Subcutaneous abdominal adipose tissue (tissue), 5 donors: ENCODE measurements around the gene DNAJC1.
A peak's percentile ranks its signal among the peaks of the same experiment; 100 is the strongest.

Source experiments
- H3K27ac ChIP-seq: one replicate; pipeline ENCODE4 v1.7.0; 2013; ENCODE audit warnings: low read depth, mild to moderate bottlenecking, inconsistent platforms, low read length, moderate library complexity
- H3K27me3 ChIP-seq, 5 donors: one replicate each; pipeline ENCODE4 v1.7.0; 2013; ENCODE audit warnings: low read length in 5 of 5, inconsistent platforms in 1 of 5; ENCODE audit not compliant: control insufficient read depth in 5 of 5, insufficient read depth in 4 of 5
- H3K36me3 ChIP-seq, 5 donors: one replicate each; pipeline ENCODE4 v1.7.0; 2013; ENCODE audit warnings: low read length in 5 of 5; ENCODE audit not compliant: control insufficient read depth in 5 of 5, insufficient read depth in 5 of 5
- H3K4me1 ChIP-seq, 5 donors: one replicate each; pipeline ENCODE4 v1.7.0; 2013; ENCODE audit warnings: low read length in 5 of 5, mild to moderate bottlenecking in 3 of 5, moderate library complexity in 1 of 5; ENCODE audit not compliant: control insufficient read depth in 5 of 5, insufficient read depth in 5 of 5
- H3K4me3 ChIP-seq, 5 donors: one replicate each; pipeline ENCODE4 v1.7.0; 2013; ENCODE audit warnings: low read length in 5 of 5, low read depth in 1 of 5
- H3K9ac ChIP-seq, 5 donors: one replicate each; pipeline ENCODE4 v1.7.0; 2013; ENCODE audit warnings: low read length in 5 of 5, mild to moderate bottlenecking in 4 of 5, moderate library complexity in 3 of 5
- H3K9me3 ChIP-seq, 5 donors: one replicate each; pipeline ENCODE4 v1.7.0; 2013; ENCODE audit warnings: low read length in 5 of 5; ENCODE audit not compliant: control insufficient read depth in 5 of 5
- donor health status: healthy.
- donor health status: healthy.
- donor health status: healthy.
- donor health status: healthy.
- donor health status: healthy.

DNAJC1 gene

GRCh38 chr10:21737106-21737505 lies 266.4 kb downstream of the DNAJC1 start:
- Histone ChIP-seq H3K9me3 (no peaks in the 10 kb centered on the region), H3K9ac (no peak overlapping the region), H3K4me1 (no peaks in the 10 kb centered on the region), H3K27me3 (no peaks in the 10 kb centered on the region), H3K4me3 (no peak overlapping the region), H3K36me3 (peaks cover 39 to 74% (median 60%) of the 10 kb centered on the region in 5 donors), H3K27ac (no peak overlapping the region)

- Histone ChIP-seq H3K27ac (no peak overlapping the region), H3K36me3 (peaks cover 12 to 50% (median 37%) of the 10 kb centered on the region in 5 donors), H3K4me3 (no peak overlapping the region)
These were observed 269.8 kb downstream of the DNAJC1 start for GRCh38 chr10:21733710-21734109.

GRCh38 chr10:21732067-21732772 lies 271.3 kb downstream of the DNAJC1 start:
- Histone ChIP-seq H3K36me3 (peaks cover 8 to 44% (median 31%) of the 10 kb centered on the region in 5 donors), H3K27me3 (no peaks in the 10 kb centered on the region), H3K9ac (no peak overlapping the region), H3K27ac (no peak overlapping the region), H3K4me3 (no peak overlapping the region), H3K9me3 (no peaks in the 10 kb centered on the region), H3K4me1 (peaks cover 0 to 4% (median 0%) of the 10 kb centered on the region in 5 donors)

More at GRCh38 chr10:21733710-21734109, 269.8 kb downstream of the DNAJC1 start:
- H3K4me1 ChIP-seq, result no peaks in the 10 kb centered on the region
- no peaks in the 10 kb centered on the region for H3K27me3 ChIP-seq
- no peak overlapping the region for H3K9ac ChIP-seq
- no peaks in the 10 kb centered on the region for H3K9me3 ChIP-seq

- peaks cover 6 to 26% (median 12%) of the 10 kb centered on the region in 5 donors for H3K36me3 ChIP-seq
- no peaks in the 10 kb centered on the region for H3K27me3 ChIP-seq
- no peaks in the 10 kb centered on the region for H3K9me3 ChIP-seq
- no peak overlapping the region for H3K9ac ChIP-seq
- peaks cover 0 to 18% (median 15%) of the 10 kb centered on the region in 5 donors for H3K4me1 ChIP-seq
- H3K4me3 ChIP-seq, result no peak overlapping the region
- H3K27ac ChIP-seq, result no peak overlapping the region
These were observed 274.9 kb downstream of the DNAJC1 start for GRCh38 chr10:21728618-21729017.

GRCh38 chr10:21727452-21728168 lies 275.9 kb downstream of the DNAJC1 start:
- H3K4me3 ChIP-seq, result no peak overlapping the region
- H3K9me3 ChIP-seq, result no peaks in the 10 kb centered on the region
- peaks cover 0 to 18% (median 15%) of the 10 kb centered on the region in 5 donors for H3K4me1 ChIP-seq
- no peak overlapping the region for H3K27ac ChIP-seq
- H3K27me3 ChIP-seq, result no peaks in the 10 kb centered on the region
- no peak overlapping the region for H3K9ac ChIP-seq
- H3K36me3 ChIP-seq, result peaks cover 3 to 22% (median 7%) of the 10 kb centered on the region in 5 donors

- Histone ChIP-seq H3K4me3 (no peak overlapping the region), H3K9me3 (no peaks in the 10 kb centered on the region), H3K27me3 (no peaks in the 10 kb centered on the region), H3K27ac (no peak overlapping the region), H3K9ac (no peak overlapping the region), H3K4me1 (peaks cover 0 to 18% (median 15%) of the 10 kb centered on the region in 5 donors), H3K36me3 (peaks cover 3 to 22% (median 7%) of the 10 kb centered on the region in 5 donors)
These were observed 276.8 kb downstream of the DNAJC1 start for GRCh38 chr10:21726601-21727225.

GRCh38 chr10:21724687-21725367 lies 278.7 kb downstream of the DNAJC1 start:
- H3K36me3 ChIP-seq, result peaks cover 4 to 19% (median 6%) of the 10 kb centered on the region in 5 donors
- peak overlapping the region in 1 of 5 donors; percentile 35 for H3K9ac ChIP-seq
- no peaks in the 10 kb centered on the region for H3K27me3 ChIP-seq
- peaks cover 0 to 18% (median 15%) of the 10 kb centered on the region in 5 donors for H3K4me1 ChIP-seq
- no peaks in the 10 kb centered on the region for H3K9me3 ChIP-seq
- H3K4me3 ChIP-seq, result no peak overlapping the region
- H3K27ac ChIP-seq, result peak overlapping the region; percentile 8

GRCh38 chr10:21724020-21724589 lies 279.4 kb downstream of the DNAJC1 start:
- H3K27ac ChIP-seq, result no peak overlapping the region
- no peaks in the 10 kb centered on the region for H3K27me3 ChIP-seq
- no peak overlapping the region for H3K9ac ChIP-seq
- no peak overlapping the region for H3K4me3 ChIP-seq
- peaks cover 2 to 17% (median 7%) of the 10 kb centered on the region in 5 donors for H3K36me3 ChIP-seq
- H3K9me3 ChIP-seq, result no peaks in the 10 kb centered on the region
- peaks cover 0 to 18% (median 15%) of the 10 kb centered on the region in 5 donors for H3K4me1 ChIP-seq

- H3K36me3 ChIP-seq, result peaks cover 2 to 15% (median 7%) of the 10 kb centered on the region in 5 donors
- no peak overlapping the region for H3K27ac ChIP-seq
- H3K27me3 ChIP-seq, result no peaks in the 10 kb centered on the region
- peaks cover 0 to 16% (median 14%) of the 10 kb centered on the region in 5 donors for H3K4me1 ChIP-seq
- no peak overlapping the region for H3K4me3 ChIP-seq
- no peak overlapping the region for H3K9ac ChIP-seq
- H3K9me3 ChIP-seq, result no peaks in the 10 kb centered on the region
These were observed 281.3 kb downstream of the DNAJC1 start for GRCh38 chr10:21722209-21722608.
